Caco-2 (cell line): ENCODE results near the gene PPP1R9B. TPM values are rescaled to one million over a fixed set of nuclear protein-coding genes. Genes with fewer than 3 reads are reported as not detected.

Experiments
- BruUV-seq: library from RNA; stranded (reverse); fragments of 400-500 nt; replicated peaks from 2 replicates; lab custom pipeline; 2021; lab: Mats Ljungman, UMichigan
- CTCF ChIA-PET: fragments of 300-600 bp; sonication (Branson Sonifier 250); formaldehyde crosslinking; loops from one replicate; lab custom pipeline; 2022; ENCODE audit warnings: antibody characterized with exemption; lab: Charles Lee
- POLR2A ChIA-PET: fragments of 300-600 bp; sonication (Branson Sonifier 250); formaldehyde crosslinking; loops from one replicate; lab custom pipeline; 2022; ENCODE audit warnings: antibody characterized with exemption; lab: Charles Lee
- DNase-seq, 2 experiments: peaks; one replicate each; pipeline versions ENCODE4 v3.0.0 to v3.0.0-alpha.2; 2020 to 2022
- H3K27me3 ChIP-seq: replicated peaks from 2 replicates; pipeline ENCODE4 v1.6.0; 2011; ENCODE audit warnings: low read length; ENCODE audit not compliant: control insufficient read depth, insufficient read depth
- H3K36me3 ChIP-seq: 2 replicates; pipeline ENCODE4 v1.5.1; 2011; ENCODE audit warnings: low read length; ENCODE audit not compliant: control insufficient read depth, insufficient read depth
- H3K4me1 ChIP-seq: fragments of 250-450 bp; sonication (Bioruptor Pico); 2 replicates; pipeline ENCODE4 v1.5.1; 2020; ENCODE audit warnings: mild to moderate bottlenecking
- H3K4me3 ChIP-seq: 2 replicates; pipeline ENCODE4 v1.5.1; 2011; ENCODE audit warnings: low read depth, mild to moderate bottlenecking, control low read depth, low read length
- H3K9me3 ChIP-seq: fragments of 250-450 bp; sonication (Bioruptor Pico); 2 replicates; pipeline ENCODE4 v1.5.1; 2020; ENCODE audit warnings: mild to moderate bottlenecking, moderate library complexity
- H3K27ac Mint-ChIP-seq: one replicate; pipeline ENCODE4 v1.8.0; 2022; ENCODE audit warnings: mixed read lengths; ENCODE audit not compliant: unreplicated experiment
- H3K27me3 Mint-ChIP-seq: one replicate; pipeline ENCODE4 v1.8.0; 2022; ENCODE audit warnings: mixed read lengths; ENCODE audit not compliant: insufficient read depth, unreplicated experiment
- H3K36me3 Mint-ChIP-seq: one replicate; pipeline ENCODE4 v1.8.0; 2022; ENCODE audit warnings: mild to moderate bottlenecking, mixed read lengths; ENCODE audit not compliant: insufficient read depth, unreplicated experiment
- H3K4me1 Mint-ChIP-seq: one replicate; pipeline ENCODE4 v1.8.0; 2022; ENCODE audit warnings: low read depth, mixed read lengths; ENCODE audit not compliant: unreplicated experiment
- H3K4me3 Mint-ChIP-seq: one replicate; pipeline ENCODE4 v1.8.0; 2022; ENCODE audit warnings: mild to moderate bottlenecking, moderate library complexity, mixed read lengths; ENCODE audit not compliant: unreplicated experiment
- H3K9me3 Mint-ChIP-seq: one replicate; pipeline ENCODE4 v1.8.0; 2022; ENCODE audit warnings: mixed read lengths; ENCODE audit not compliant: unreplicated experiment
- CTCF ChIP-seq, 2 experiments: fragments of 200-600 bp in 1 of 2; IDR thresholded peaks; 1 replicate in 1 of 2; 2 replicates in 1 of 2; pipeline versions ENCODE4 v1.5.1 to v1.8.0; 2011 to 2022; ENCODE audit warnings: antibody characterized with exemption in 1 of 2, control low read depth in 1 of 2, inconsistent platforms in 1 of 2, low read depth in 1 of 2, low read length in 1 of 2, mild to moderate bottlenecking in 1 of 2, moderate library complexity in 1 of 2; ENCODE audit not compliant: insufficient read depth in 1 of 2, severe bottlenecking in 1 of 2, unreplicated experiment in 1 of 2
- intact Hi-C: fragments of 100-400 bp; cut with micrococcal nuclease; formaldehyde crosslinking; loops from one replicate; pipeline ENCODE4 v1.10.0; 2022; ENCODE audit not compliant: unreplicated experiment
- total RNA-seq: library from RNA; stranded (reverse); gene quantifications from 2 replicates; pipeline ENCODE4 v1.2.3, GENCODE V29; 2022

PPP1R9B gene
- total RNA-seq, 1 experiment from 2014 or later = 74.8 TPM

- ChIA-PET POLR2A (no interaction called here), CTCF (no interaction called here)
- no TSS peak for BruUV-seq
- Mint-ChIP-seq H3K4me3 (no peak overlapping the region), H3K27ac (no peak overlapping the region), H3K36me3 (no peaks in the 10 kb centered on the region), H3K27me3 (no peaks in the 10 kb centered on the region), H3K4me1 (no peaks in the 10 kb centered on the region), H3K9me3 (no peaks in the 10 kb centered on the region)
- Histone ChIP-seq H3K36me3 (no peaks in the 10 kb centered on the region), H3K4me1 (no peaks in the 10 kb centered on the region), H3K4me3 (no peak overlapping the region), H3K9me3 (no peaks in the 10 kb centered on the region), H3K27me3 (no peaks in the 10 kb centered on the region)
- DNase-seq = no peak
- intact Hi-C loops = no loop called here
- no peak for TF ChIP-seq CTCF (IDR thresholded peaks at IDR 0.05; ENCODE audit: insufficient read depth in 1 of 2, low read depth in 1 of 2, low read length in 1 of 2, severe bottlenecking in 1 of 2, unreplicated experiment in 1 of 2)
Observed at GRCh38 chr17:50100480-50100883, 50.0 kb downstream of the PPP1R9B start.

- H3K4me1 Mint-ChIP-seq = no peaks in the 10 kb centered on the region
- H3K4me1 ChIP-seq = no peaks in the 10 kb centered on the region
- no peaks in the 10 kb centered on the region for H3K9me3 ChIP-seq
- H3K4me3 Mint-ChIP-seq = no peak overlapping the region
- H3K9me3 Mint-ChIP-seq = no peaks in the 10 kb centered on the region
- H3K4me3 ChIP-seq = no peak overlapping the region
- TF ChIP-seq CTCF (IDR thresholded peaks at IDR 0.05; ENCODE audit: insufficient read depth in 1 of 2, low read depth in 1 of 2, low read length in 1 of 2, severe bottlenecking in 1 of 2, unreplicated experiment in 1 of 2) = no peak
- no TSS peak for BruUV-seq
- no peak overlapping the region for H3K27ac Mint-ChIP-seq
- H3K27me3 Mint-ChIP-seq = no peaks in the 10 kb centered on the region
- no peaks in the 10 kb centered on the region for H3K36me3 ChIP-seq
- H3K36me3 Mint-ChIP-seq = no peaks in the 10 kb centered on the region
- POLR2A ChIA-PET = no interaction called here
- no peak for DNase-seq
- intact Hi-C loops = no loop called here
- CTCF ChIA-PET = no interaction called here
- H3K27me3 ChIP-seq = no peaks in the 10 kb centered on the region
Observed at GRCh38 chr17:50099003-50099402, 51.5 kb downstream of the PPP1R9B start.

GRCh38 chr17:50098583-50098982 is 51.9 kb downstream of the PPP1R9B start:
- Histone ChIP-seq H3K9me3 (no peaks in the 10 kb centered on the region), H3K4me3 (no peak overlapping the region), H3K36me3 (no peaks in the 10 kb centered on the region), H3K27me3 (no peaks in the 10 kb centered on the region), H3K4me1 (no peaks in the 10 kb centered on the region)
- DNase-seq = no peak
- Mint-ChIP-seq H3K27ac (no peak overlapping the region), H3K9me3 (no peaks in the 10 kb centered on the region), H3K36me3 (no peaks in the 10 kb centered on the region), H3K27me3 (no peaks in the 10 kb centered on the region), H3K4me1 (no peaks in the 10 kb centered on the region), H3K4me3 (no peak overlapping the region)
- CTCF ChIA-PET = no interaction called here
- TF ChIP-seq CTCF (IDR thresholded peaks at IDR 0.05; ENCODE audit: insufficient read depth in 1 of 2, low read depth in 1 of 2, low read length in 1 of 2, severe bottlenecking in 1 of 2, unreplicated experiment in 1 of 2) = no peak
- POLR2A ChIA-PET = no interaction called here
- BruUV-seq = no TSS peak
- intact Hi-C loops = no loop called here
